SK-N-MC (cell line): Measurements from ENCODE around the gene MBD3L2.

Experiments
- EZH2 ChIP-seq: fragments of 200-600 bp; sonication (generic); IDR thresholded peaks from one replicate; pipeline ENCODE4 v1.6.1; 2017; ENCODE audit warnings: antibody characterized with exemption
- POLR2AphosphoS5 ChIP-seq: IDR thresholded peaks from 2 replicates; pipeline ENCODE4 v1.6.1; 2012; ENCODE audit warnings: mild to moderate bottlenecking, low read depth, low read length, borderline replicate concordance

DNA sequence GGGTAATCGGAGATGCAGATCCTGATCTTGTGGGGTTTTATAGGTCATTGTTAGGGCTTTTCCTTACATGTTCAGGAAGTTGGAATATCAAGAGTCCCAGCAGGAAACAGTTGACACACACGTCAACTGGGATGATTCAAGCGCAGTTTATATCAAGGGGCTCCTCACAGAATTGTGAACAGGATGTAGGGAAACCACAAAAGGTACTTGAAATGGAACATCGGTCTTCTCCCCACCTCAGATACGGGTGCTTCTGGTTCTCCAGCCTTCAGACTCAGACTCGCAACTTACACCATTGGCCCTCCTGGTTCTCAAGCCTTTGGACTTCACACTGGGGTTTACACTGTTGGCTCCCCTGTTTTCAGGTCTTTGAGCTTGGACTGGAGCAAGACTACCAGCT, 39.9 kb downstream of the MBD3L2 start:
- TF ChIP-seq POLR2AphosphoS5 (no peak), EZH2 (no peak)
